H1 (cell line): ENCODE measurements around the gene CLRN2. TPM values are rescaled to one million over a fixed set of nuclear protein-coding genes. Genes with fewer than 3 reads are reported as not detected.
A peak's percentile ranks its signal among the peaks of the same experiment; 100 is the strongest.

ENCODE experiments used
- CTCF ChIA-PET: fragments of 300-600 bp; sonication (Branson Sonifier 250); formaldehyde crosslinking; loops from one replicate; lab custom pipeline; 2021; ENCODE audit not compliant: partially characterized antibody; lab: Charles Lee
- POLR2A ChIA-PET: fragments of 300-600 bp; sonication (Branson Sonifier 250); formaldehyde crosslinking; loops from one replicate; lab custom pipeline; 2021; ENCODE audit warnings: inconsistent platforms; ENCODE audit not compliant: partially characterized antibody; lab: Charles Lee
- DNase-seq, 2 experiments: peaks; one replicate each; pipeline versions ENCODE4 v3.0.0 to v3.0.0-alpha.2; 2010 to 2022; ENCODE audit warnings: low spot score in 2 of 2, low read depth in 1 of 2, mixed read lengths in 1 of 2
- FAIRE-seq: peaks from 2 replicates; lab custom pipeline; 2011; peaks lifted over from hg19 to GRCh38; lab: Jason Lieb, UNC
- H2AFZ ChIP-seq: 2 replicates; pipeline ENCODE4 v1.8.1; 2012; ENCODE audit warnings: low read length, inconsistent platforms
- H2AK5ac ChIP-seq: 2 replicates; pipeline ENCODE4 v1.6.1; 2013; ENCODE audit warnings: low read depth, low read length
- H2BK120ac ChIP-seq: replicated peaks from 2 replicates; pipeline ENCODE3; 2013; ENCODE audit warnings: low read depth, low read length, inconsistent platforms
- H2BK12ac ChIP-seq: 2 replicates; pipeline ENCODE4 v1.6.1; 2013; ENCODE audit warnings: low read depth, low read length
- H2BK15ac ChIP-seq: 2 replicates; pipeline ENCODE4 v1.6.1; 2013; ENCODE audit warnings: low read length
- H2BK20ac ChIP-seq: 2 replicates; pipeline ENCODE4 v1.6.1; 2013; ENCODE audit warnings: low read length
- H2BK5ac ChIP-seq: 2 replicates; pipeline ENCODE4 v1.6.1; 2013; ENCODE audit warnings: low read depth, low read length
- H3K14ac ChIP-seq: 2 replicates; pipeline ENCODE4 v1.6.1; 2013; ENCODE audit warnings: inconsistent platforms; ENCODE audit not compliant: insufficient read length
- H3K18ac ChIP-seq: 2 replicates; pipeline ENCODE4 v1.6.1; 2013; ENCODE audit warnings: low read length; ENCODE audit errors: extremely low read depth
- H3K23ac ChIP-seq: 2 replicates; pipeline ENCODE4 v1.6.1; 2013; ENCODE audit warnings: inconsistent platforms; ENCODE audit not compliant: insufficient read length
- H3K23me2 ChIP-seq: 2 replicates; pipeline ENCODE4 v1.6.1; 2013; ENCODE audit warnings: low read depth, low read length
- H3K27ac ChIP-seq: 2 replicates; pipeline ENCODE4 v1.6.1; 2011; ENCODE audit warnings: low read depth, low read length, inconsistent platforms
- H3K27me3 ChIP-seq, 4 experiments: replicated peaks in 1 of 4; 1 replicate in 1 of 4; 2 replicates in 3 of 4; pipeline versions ENCODE4 v1.6.1 to v1.8.1; 2011 to 2013; ENCODE audit warnings: low read length in 3 of 4, mild to moderate bottlenecking in 3 of 4, inconsistent platforms in 2 of 4, mixed read lengths in 2 of 4, moderate library complexity in 1 of 4; ENCODE audit not compliant: control insufficient read depth in 3 of 4, insufficient read depth in 3 of 4; ENCODE audit errors: extremely low read depth in 1 of 4
- H3K36me3 ChIP-seq, 4 experiments: 2 replicates each; pipeline versions ENCODE4 v1.6.1 to v1.8.1; 2011 to 2013; ENCODE audit warnings: mild to moderate bottlenecking in 4 of 4, low read length in 3 of 4, moderate library complexity in 2 of 4, control low read depth in 1 of 4, inconsistent platforms in 1 of 4; ENCODE audit not compliant: insufficient read depth in 4 of 4, control insufficient read depth in 2 of 4
- H3K4ac ChIP-seq: replicated peaks from 2 replicates; pipeline ENCODE3; 2013; ENCODE audit warnings: low read length, low read depth, mixed read lengths, inconsistent platforms; ENCODE audit not compliant: insufficient read length
- H3K4me1 ChIP-seq, 4 experiments: replicated peaks in 1 of 4; 1 replicate in 1 of 4; 2 replicates in 3 of 4; pipeline versions ENCODE4 v1.6.1 to v1.8.1; 2011 to 2013; ENCODE audit warnings: low read length in 3 of 4, inconsistent platforms in 2 of 4, mixed read lengths in 1 of 4; ENCODE audit not compliant: insufficient read depth in 4 of 4, control insufficient read depth in 3 of 4
- H3K4me2 ChIP-seq, 2 experiments: 2 replicates each; pipeline versions ENCODE4 v1.6.1 to v1.8.1; 2011 to 2013; ENCODE audit warnings: low read depth in 2 of 2, low read length in 2 of 2, control low read depth in 1 of 2, inconsistent platforms in 1 of 2, mild to moderate bottlenecking in 1 of 2; ENCODE audit not compliant: insufficient read depth in 1 of 2
- H3K4me3 ChIP-seq, 4 experiments: fragments of 200-600, 300-600 bp in 1 of 4; sonication (generic), shearing (Covaris generic), sonication (Bioruptor Twin) in 1 of 4; 2 replicates each; pipeline versions ENCODE4 v1.5.1 to v1.8.1; 2011 to 2016; ENCODE audit warnings: low read length in 4 of 4, low read depth in 3 of 4, control low read depth in 2 of 4, inconsistent platforms in 2 of 4, mild to moderate bottlenecking in 2 of 4, mixed read lengths in 1 of 4, moderate library complexity in 1 of 4; ENCODE audit not compliant: insufficient read depth in 2 of 4; ENCODE audit errors: extremely low read depth in 1 of 4
- H3K56ac ChIP-seq: replicated peaks from 2 replicates; pipeline ENCODE3; 2013; ENCODE audit warnings: low read depth, mild to moderate bottlenecking, mixed read lengths, low read length, inconsistent platforms; ENCODE audit not compliant: insufficient read length
- H3K79me1 ChIP-seq: 2 replicates; pipeline ENCODE4 v1.6.1; 2013; ENCODE audit warnings: low read depth, low read length, control low read depth
- H3K79me2 ChIP-seq, 2 experiments: 2 replicates each; pipeline versions ENCODE4 v1.6.1 to v1.8.1; 2012 to 2013; ENCODE audit warnings: low read length in 2 of 2, mild to moderate bottlenecking in 2 of 2, inconsistent platforms in 1 of 2; ENCODE audit not compliant: insufficient read depth in 2 of 2, control insufficient read depth in 1 of 2
- H3K9ac ChIP-seq, 4 experiments: replicated peaks in 1 of 4; 1 replicate in 1 of 4; 2 replicates in 3 of 4; pipeline versions ENCODE4 v1.6.1 to v1.8.1; 2011 to 2013; ENCODE audit warnings: low read depth in 3 of 4, low read length in 3 of 4, control low read depth in 2 of 4, mild to moderate bottlenecking in 2 of 4, moderate library complexity in 2 of 4, inconsistent platforms in 1 of 4; ENCODE audit errors: extremely low read depth in 1 of 4
- H3K9me3 ChIP-seq, 2 experiments: 2 replicates each; pipeline versions ENCODE4 v1.6.1 to v1.8.1; 2012 to 2013; ENCODE audit warnings: mild to moderate bottlenecking in 2 of 2, moderate library complexity in 2 of 2, control low read depth in 1 of 2, inconsistent platforms in 1 of 2, low read depth in 1 of 2, low read length in 1 of 2, mixed read lengths in 1 of 2; ENCODE audit not compliant: insufficient read depth in 2 of 2
- H4K20me1 ChIP-seq, 2 experiments: replicated peaks in 1 of 2; 2 replicates each; pipeline versions ENCODE3 to v1.8.1; 2011 to 2013; ENCODE audit warnings: inconsistent platforms in 2 of 2, low read length in 2 of 2, mild to moderate bottlenecking in 1 of 2; ENCODE audit not compliant: insufficient read depth in 2 of 2, control insufficient read depth in 1 of 2
- H4K5ac ChIP-seq: 2 replicates; pipeline ENCODE4 v1.6.1; 2013; ENCODE audit warnings: low read length, low read depth, mixed read lengths, inconsistent platforms; ENCODE audit not compliant: insufficient read length
- H4K8ac ChIP-seq: 2 replicates; pipeline ENCODE4 v1.8.0; 2013; ENCODE audit warnings: mild to moderate bottlenecking, moderate library complexity, low read length, inconsistent platforms; ENCODE audit not compliant: insufficient read depth; ENCODE audit errors: extremely low read depth
- H4K91ac ChIP-seq: replicated peaks from 2 replicates; pipeline ENCODE3; 2013; ENCODE audit warnings: low read length, mixed read lengths, inconsistent platforms; ENCODE audit not compliant: insufficient read length
- CBX5 ChIP-seq: fragments of 300-800, 300-1000 bp; sonication (generic); IDR thresholded peaks from 2 replicates; pipeline ENCODE4 v1.7.1; 2016; ENCODE audit warnings: antibody characterized with exemption, low read length, low read depth
- CBX8 ChIP-seq: fragments of 300-800, 300-1000 bp; sonication (generic); IDR thresholded peaks from 2 replicates; pipeline ENCODE4 v1.7.1; 2016; ENCODE audit warnings: low read depth, low read length, borderline replicate concordance
- CEBPB ChIP-seq: IDR thresholded peaks from 2 replicates; pipeline ENCODE4 v1.6.1; 2012; ENCODE audit warnings: low read depth, low read length
- CTBP2 ChIP-seq: IDR thresholded peaks from 2 replicates; pipeline ENCODE4 v1.7.0; 2011; ENCODE audit warnings: borderline replicate concordance, mild to moderate bottlenecking, moderate library complexity, mixed read lengths, low read length; ENCODE audit not compliant: insufficient read depth, insufficient read length
- CTCF ChIP-seq, 3 experiments: IDR thresholded peaks; 1 replicate in 2 of 3; 2 replicates in 1 of 3; pipeline versions ENCODE4 v1.5.1 to v1.6.1; 2011; ENCODE audit warnings: low read length in 3 of 3, mild to moderate bottlenecking in 3 of 3, inconsistent platforms in 2 of 3, low read depth in 1 of 3, moderate library complexity in 1 of 3; ENCODE audit not compliant: insufficient read depth in 1 of 3; ENCODE audit errors: control extremely low read depth in 1 of 3
- HDAC2 ChIP-seq, 2 experiments: fragments of 300-600 bp in 1 of 2; sonication (generic) in 1 of 2; IDR thresholded peaks; 2 replicates each; pipeline ENCODE4 v1.6.1; 2011 to 2012; ENCODE audit warnings: low read depth in 2 of 2, low read length in 2 of 2, mild to moderate bottlenecking in 2 of 2, moderate library complexity in 2 of 2, borderline replicate concordance in 1 of 2, inconsistent platforms in 1 of 2
- JUN ChIP-seq: IDR thresholded peaks from 2 replicates; pipeline ENCODE4 v1.6.1; 2011; ENCODE audit warnings: low read depth, mild to moderate bottlenecking, improper control_type of control experiment, low read length
- JUND ChIP-seq: IDR thresholded peaks from 2 replicates; pipeline ENCODE4 v1.6.1; 2011; ENCODE audit warnings: mild to moderate bottlenecking, improper control_type of control experiment, low read length
- KDM1A ChIP-seq: fragments of 200-600, 300-600 bp; sonication (generic); IDR thresholded peaks from 2 replicates; pipeline ENCODE4 v1.7.1; 2016; ENCODE audit warnings: mild to moderate bottlenecking, low read length, borderline replicate concordance
- SIX5 ChIP-seq: IDR thresholded peaks from 2 replicates; pipeline ENCODE4 v1.6.1; 2011; ENCODE audit warnings: mild to moderate bottlenecking, low read depth, low read length
- TBP ChIP-seq: IDR thresholded peaks from 2 replicates; pipeline ENCODE4 v1.6.1; 2011; ENCODE audit warnings: low read depth, low read length, improper control_type of control experiment
- TEAD4 ChIP-seq: IDR thresholded peaks from 2 replicates; pipeline ENCODE4 v1.6.1; 2012; ENCODE audit warnings: low read depth, low read length, inconsistent platforms, mixed read lengths
- WGBS, 2 experiments: shearing (Covaris generic) in 1 of 2; methylation state at CpG; one replicate each; pipeline versions ENCODE4 v1.1.6 to v1.1.7; 2013 to 2015; ENCODE audit warnings: low lambda C conversion rate in 2 of 2, mixed read lengths in 2 of 2, inconsistent platforms in 1 of 2, low coverage in 1 of 2, missing lambda C conversion rate in 1 of 2; ENCODE audit not compliant: insufficient replicate concordance in 2 of 2, insufficient coverage in 1 of 2, insufficient read length in 1 of 2; ENCODE audit errors: extremely low coverage in 1 of 2, missing lambda C conversion rate in 1 of 2; 5-methylcytosine and 5-hydroxymethylcytosine counted together
- polyA plus RNA-seq, 7 experiments: library from polyadenylated mRNA; depleted of rRNA in 3 of 7; stranded (reverse) in 5 of 7; unstranded in 2 of 7; fragments of >200 nt in 5 of 7; fragments of 200-250 nt in 2 of 7; gene quantifications; 1 replicate in 5 of 7; 2 replicates in 1 of 7; 4 replicates in 1 of 7; pipeline versions ENCODE4 v1.2.1 to v1.2.3, GENCODE V29; 2011 to 2013; ENCODE audit warnings: missing spikeins in 2 of 7, mixed read lengths in 2 of 7
- total RNA-seq: library from RNA; stranded (reverse); fragmentation: NEBNext Ultra II Directional; extraction: Animal tissue kit (Norgen Biotek cat#: 25700); gene quantifications from 2 replicates; pipeline ENCODE4 v1.2.1, GENCODE V29; 2021

Gene CLRN2
- total and polyA plus RNA-seq, 2 of the 8 experiments (the other 6 are each of a cell fraction or from before 2014, with no cell fraction given), result not detected

GRCh38 chr4:17535242-17535641 is 20.3 kb downstream of the CLRN2 start:
- no peak overlapping the region for H2BK20ac ChIP-seq
- no peak overlapping the region for H3K4me2 ChIP-seq
- H3K9ac ChIP-seq, result no peak overlapping the region
- H3K56ac ChIP-seq, result no peak overlapping the region
- no peaks in the 10 kb centered on the region for H3K27me3 ChIP-seq
- no peak overlapping the region for H2BK120ac ChIP-seq
- no peak overlapping the region for H4K5ac ChIP-seq
- no peak overlapping the region for H4K8ac ChIP-seq
- H2BK5ac ChIP-seq, result no peak overlapping the region
- no peak overlapping the region for H2BK15ac ChIP-seq
- no peaks in the 10 kb centered on the region for H3K23me2 ChIP-seq
- no peak overlapping the region for H2BK12ac ChIP-seq
- no peak overlapping the region for H3K14ac ChIP-seq
- no peak overlapping the region for H3K23ac ChIP-seq
- H4K91ac ChIP-seq, result no peak overlapping the region
- 90% methylated on average over 4 of the region's 4 CpGs; no CpG with 5 or more reads in 1 of the 2 experiments for WGBS, 2 experiments
- H2AK5ac ChIP-seq, result no peak overlapping the region
- 0 out of 2 replicates have a peak overlapping the region, but pooled peaks have one; percentile 58 for H2AFZ ChIP-seq
- H3K27ac ChIP-seq, result no peak overlapping the region
- no peak overlapping the region for H3K4ac ChIP-seq
- CTCF ChIA-PET, result no interaction called here
- no peak for DNase-seq
- no peaks in the 10 kb centered on the region for H3K4me1 ChIP-seq
- no peak overlapping the region for H3K18ac ChIP-seq
- no peaks in the 10 kb centered on the region for H3K79me1 ChIP-seq
- H4K20me1 ChIP-seq, result no peaks in the 10 kb centered on the region
- no peaks in the 10 kb centered on the region for H3K79me2 ChIP-seq
- no peaks in the 10 kb centered on the region for H3K9me3 ChIP-seq
- no peaks in the 10 kb centered on the region for H3K36me3 ChIP-seq
- no peak for FAIRE-seq
- no peak overlapping the region for H3K4me3 ChIP-seq
- POLR2A ChIA-PET, result interaction anchor here (1.4 kb wide), 1 partner anchor 17 kb away, joined by 4 read pairs; no protein-coding TSS in a partner anchor
- TF ChIP-seq TBP, result no peak
- TF ChIP-seq CTCF (IDR thresholded peaks at IDR 0.05; ENCODE audit: control extremely low read depth in 1 of 3, insufficient read depth in 1 of 3, low read depth in 1 of 3, low read length in 3 of 3), result no peak
- no peak for TF ChIP-seq CTBP2
- no peak for TF ChIP-seq SIX5
- no peak for TF ChIP-seq CBX8
- TF ChIP-seq CEBPB, result no peak
- no peak for TF ChIP-seq JUND
- TF ChIP-seq CBX5, result no peak
- TF ChIP-seq JUN, result no peak
- TF ChIP-seq HDAC2 (IDR thresholded peaks at IDR 0.05; ENCODE audit: borderline replicate concordance in 1 of 2, low read depth in 2 of 2, low read length in 2 of 2), result no peak
- TF ChIP-seq TEAD4, result no peak
- no peak for TF ChIP-seq KDM1A
